AG10803 (cell line): ENCODE measurements around the gene ARHGEF11.

Source experiments
- DNase-seq: peaks from one replicate; pipeline ENCODE4 v3.0.0; 2010; ENCODE audit warnings: low read depth
- H3K4me3 ChIP-seq: 2 replicates; pipeline ENCODE4 v1.5.1; 2011; ENCODE audit warnings: mild to moderate bottlenecking, low read length, control low read depth
- CTCF ChIP-seq: conservative IDR thresholded peaks from 2 replicates; pipeline ENCODE4 v1.5.1; 2011; ENCODE audit warnings: mild to moderate bottlenecking, low read length, control low read depth, inconsistent platforms

Gene ARHGEF11

GRCh38 chr1:157045250-157046218 lies at the start of gene ARHGEF11:
ARHGEF11 (minus strand) TSS chr1:157045742; CDS start chr1:157044330, 1,412 bp downstream.
- no peak for TF ChIP-seq CTCF
- peak; percentile 91 for DNase-seq
- peak within 1 kb of the TSS; percentile 69 for H3K4me3 ChIP-seq

- TF ChIP-seq CTCF, result no peak
- H3K4me3 ChIP-seq, result no peak overlapping the region
- no peak for DNase-seq
Measured at GRCh38 chr1:157095091-157095490, 49.5 kb upstream of the ARHGEF11 start.

- H3K4me3 ChIP-seq, result no peak overlapping the region
- no peak for DNase-seq
- no peak for TF ChIP-seq CTCF
Measured at GRCh38 chr1:157092831-157093230, 47.3 kb upstream of the ARHGEF11 start.

GRCh38 chr1:157091668-157092273 lies 46.2 kb upstream of the ARHGEF11 start:
- DNase-seq, result no peak
- TF ChIP-seq CTCF, result no peak
- H3K4me3 ChIP-seq, result no peak overlapping the region

- no peak for DNase-seq
- TF ChIP-seq CTCF, result no peak
- H3K4me3 ChIP-seq, result no peak overlapping the region
Measured at GRCh38 chr1:157091186-157091585, 45.6 kb upstream of the ARHGEF11 start.

GRCh38 chr1:157090771-157091170 lies 45.2 kb upstream of the ARHGEF11 start:
- H3K4me3 ChIP-seq, result no peak overlapping the region
- no peak for DNase-seq
- TF ChIP-seq CTCF, result no peak
